GM18507 (cell line): ENCODE data around the gene CRX.
"Not testable (repeated sequence)": the region's sequence is repeated elsewhere in the genome, so short reads cannot be mapped to it uniquely, and the experiment has no call there.

Source experiments
- DNase-seq: peaks from one replicate; pipeline ENCODE4 v3.0.0; 2011; ENCODE audit warnings: low read depth; ENCODE audit not compliant: insufficient read length; ENCODE audit errors: extremely low spot score
- FAIRE-seq: peaks from 2 replicates; lab custom pipeline; 2011; peaks lifted over from hg19 to GRCh38; lab: Jason Lieb, UNC

CRX gene

GRCh38 chr19:47802521-47803043, 19.2 kb upstream of the CRX start:
- FAIRE-seq (no peak), DNase-seq (no peak)

- FAIRE-seq, DNase-seq: not testable (repeated sequence)
Measured at GRCh38 chr19:47803148-47803547, 18.6 kb upstream of the CRX start.

GRCh38 chr19:47803671-47804070, 18.1 kb upstream of the CRX start:
- DNase-seq, FAIRE-seq: not testable (repeated sequence)

GRCh38 chr19:47804451-47804850, 17.3 kb upstream of the CRX start, which contains the start of gene TPRX1:
TPRX1 (minus strand) TSS chr19:47804551; CDS start chr19:47804539, 12 bp downstream.
- not testable (repeated sequence) for FAIRE-seq

GRCh38 chr19:47805313-47805712, 16.4 kb upstream of the CRX start:
- no peak for DNase-seq
- no peak for FAIRE-seq

More at GRCh38 chr19:47804451-47804850, 17.3 kb upstream of the CRX start, which contains the start of gene TPRX1:
- not testable (repeated sequence) for DNase-seq

GRCh38 chr19:47806435-47806834, 15.3 kb upstream of the CRX start:
- no peak for FAIRE-seq
- DNase-seq = no peak

- DNase-seq (peak; percentile 47), FAIRE-seq (peak; percentile 42)
Measured at GRCh38 chr19:47813304-47813994, 8.3 kb upstream of the CRX start.

- DNase-seq (no peak), FAIRE-seq (no peak)
Measured at GRCh38 chr19:47813995-47814328, 7.8 kb upstream of the CRX start.

GRCh38 chr19:47816270-47816669, 5.5 kb upstream of the CRX start:
- not testable (repeated sequence) for FAIRE-seq, DNase-seq

GRCh38 chr19:47818221-47818620, 3.5 kb upstream of the CRX start:
- not testable (repeated sequence) for FAIRE-seq, DNase-seq

GRCh38 chr19:47819858-47820257, 1.9 kb upstream of the CRX start:
- no peak for DNase-seq
- FAIRE-seq = no peak

- FAIRE-seq (no peak), DNase-seq (no peak)
Measured at GRCh38 chr19:47820410-47820809, 1.3 kb upstream of the CRX start.

GRCh38 chr19:47824396-47824795, 2.7 kb downstream of the CRX start:
- DNase-seq = no peak
- no peak for FAIRE-seq

- no peak for FAIRE-seq
Measured at GRCh38 chr19:47826800-47827199, 5.1 kb downstream of the CRX start.

GRCh38 chr19:47832723-47833122, 11.0 kb downstream of the CRX start:
- no peak for FAIRE-seq
- no peak for DNase-seq

More at GRCh38 chr19:47826800-47827199, 5.1 kb downstream of the CRX start:
- DNase-seq = no peak

- no peak for FAIRE-seq
- DNase-seq = no peak
Measured at GRCh38 chr19:47836038-47836437, 14.3 kb downstream of the CRX start.

- FAIRE-seq (no peak), DNase-seq (no peak)
Measured at GRCh38 chr19:47839411-47839810, 17.7 kb downstream of the CRX start.

- FAIRE-seq (no peak), DNase-seq (no peak)
Measured at GRCh38 chr19:47839913-47840312, 18.2 kb downstream of the CRX start.

GRCh38 chr19:47842941-47843340, 21.2 kb downstream of the CRX start:
- no peak for DNase-seq
- FAIRE-seq = no peak

- FAIRE-seq (no peak), DNase-seq (no peak)
Measured at GRCh38 chr19:47848425-47848822, 26.7 kb downstream of the CRX start.

- no peak for DNase-seq
Measured at GRCh38 chr19:47848823-47849473, 27.2 kb downstream of the CRX start.

More at GRCh38 chr19:47848823-47849473, 27.2 kb downstream of the CRX start:
- no peak for FAIRE-seq
